ENCODE measurements around the gene ALOX12.

GRCh38 chr17:7024402-7024785 is 28.5 kb downstream of the ALOX12 start:
- TF ChIP-seq CTCF (IDR thresholded peaks at IDR 0.05; ENCODE audit: low read length) (no peak), EZH2 (optimal IDR thresholded peaks at IDR 0.05; ENCODE audit: low read depth, low read length) (no peak), EZH2phosphoT487 (IDR thresholded peaks at IDR 0.05; ENCODE audit: low read length) (no peak)
